GM12873 (cell line): ENCODE results near the gene GGCX.

Experiments
- CTCF ChIP-seq: IDR thresholded peaks from 2 replicates; pipeline ENCODE4 v1.5.1; 2012; ENCODE audit warnings: low read depth, mild to moderate bottlenecking, moderate library complexity, low read length, control low read depth; ENCODE audit not compliant: insufficient read depth; ENCODE audit errors: missing control alignments

The GGCX gene

GRCh38 chr2:85577063-85577385, 15.7 kb upstream of the GGCX start:
- TF ChIP-seq CTCF = no peak

GRCh38 chr2:85575739-85576138, 14.4 kb upstream of the GGCX start:
- no peak for TF ChIP-seq CTCF

DNA sequence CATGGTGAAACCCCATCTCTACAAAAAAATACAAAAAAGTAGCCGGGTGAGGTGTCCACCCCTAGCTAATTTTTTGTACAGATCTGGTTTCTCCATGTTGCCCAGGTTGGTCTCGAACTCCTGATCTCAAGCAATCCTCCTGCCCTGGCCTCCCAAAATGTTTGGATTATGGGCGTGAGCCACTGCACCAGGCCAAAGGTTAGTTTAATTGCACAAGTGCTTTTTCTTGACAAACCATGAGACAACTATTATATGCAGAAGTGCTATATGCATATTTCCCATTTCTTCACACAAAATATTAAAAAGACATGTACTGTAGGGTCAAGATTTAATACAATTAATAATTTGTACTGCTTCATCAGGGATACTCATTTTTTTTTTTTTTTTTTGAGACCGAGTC, 5.0 kb upstream of the GGCX start:
- no peak for TF ChIP-seq CTCF

DNA sequence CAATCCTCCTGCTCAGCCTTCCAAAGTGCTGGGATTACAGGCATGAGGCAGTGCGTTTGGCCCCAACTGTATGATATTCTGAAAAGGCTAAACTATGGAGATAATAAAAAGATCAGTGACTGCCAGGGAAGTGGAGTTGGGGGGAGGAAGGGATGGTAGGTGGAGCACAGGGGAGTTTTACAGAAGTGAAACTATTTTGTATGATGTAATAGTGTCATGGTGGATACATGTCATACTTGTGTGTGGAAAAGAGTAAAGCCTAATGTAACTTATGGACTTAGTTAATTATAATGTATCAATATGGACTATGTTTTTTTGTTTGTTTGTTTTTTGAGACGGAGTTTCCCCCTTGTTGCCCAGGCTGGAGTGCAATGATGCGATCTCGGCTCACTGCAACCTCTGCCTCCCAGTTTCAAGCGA, 2.9 kb upstream of the GGCX start:
- no peak for TF ChIP-seq CTCF

GRCh38 chr2:85560812-85561279, 447 bp downstream of the GGCX start:
- no peak for TF ChIP-seq CTCF

GRCh38 chr2:85558160-85558559, 3.1 kb downstream of the GGCX start:
- no peak for TF ChIP-seq CTCF

DNA sequence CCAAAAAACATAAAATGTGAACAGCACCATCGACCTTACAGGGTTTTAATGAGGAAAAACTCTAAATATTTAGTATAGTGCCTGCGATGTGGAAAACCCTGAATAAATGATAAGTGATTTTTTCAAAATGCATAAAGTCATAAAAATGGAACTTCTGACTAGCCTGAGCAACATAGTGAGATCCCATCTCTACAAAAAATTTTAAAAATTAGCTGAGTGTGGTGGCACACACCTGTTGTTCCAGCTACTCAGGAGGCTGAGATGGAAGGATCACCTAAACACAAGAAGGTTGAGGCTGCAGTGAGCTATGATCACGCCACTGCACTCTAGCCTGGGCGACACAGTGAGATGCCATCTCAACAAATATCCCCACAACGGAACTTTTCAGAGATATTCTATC, 4.2 kb downstream of the GGCX start:
- TF ChIP-seq CTCF = no peak
